ENCODE measurements around the gene RXRA.

RXRA gene

GRCh38 chr9:134335486-134336220 is 9.4 kb downstream of the RXRA start:
- FAIRE-seq (no peak), DNase-seq (ENCODE audit: insufficient read length, low spot score) (no peak)
- TF ChIP-seq CTCF (IDR thresholded peaks at IDR 0.05; ENCODE audit: insufficient read depth, missing control alignments) = no peak

GRCh38 chr9:134336228-134336627 is 10.0 kb downstream of the RXRA start:
- DNase-seq (ENCODE audit: insufficient read length, low spot score) (no peak), FAIRE-seq (no peak)
- TF ChIP-seq CTCF (IDR thresholded peaks at IDR 0.05; ENCODE audit: insufficient read depth, missing control alignments) = no peak

GRCh38 chr9:134336924-134337323 is 10.7 kb downstream of the RXRA start:
- FAIRE-seq (no peak), DNase-seq (ENCODE audit: insufficient read length, low spot score) (no peak)
- no peak for TF ChIP-seq CTCF (IDR thresholded peaks at IDR 0.05; ENCODE audit: insufficient read depth, missing control alignments)

- FAIRE-seq = no peak
- no peak for TF ChIP-seq CTCF (IDR thresholded peaks at IDR 0.05; ENCODE audit: insufficient read depth, missing control alignments)
- DNase-seq (ENCODE audit: insufficient read length, low spot score) = no peak
Measured at GRCh38 chr9:134337469-134337868, 11.2 kb downstream of the RXRA start.

GRCh38 chr9:134338394-134339182 is 12.3 kb downstream of the RXRA start:
- no peak for TF ChIP-seq CTCF (IDR thresholded peaks at IDR 0.05; ENCODE audit: insufficient read depth, missing control alignments)
- FAIRE-seq = no peak
- DNase-seq (ENCODE audit: insufficient read length, low spot score) = no peak

GRCh38 chr9:134339183-134339806 is 13.0 kb downstream of the RXRA start:
- no peak for TF ChIP-seq CTCF (IDR thresholded peaks at IDR 0.05; ENCODE audit: insufficient read depth, missing control alignments)
- FAIRE-seq (no peak), DNase-seq (ENCODE audit: insufficient read length, low spot score) (no peak)
